ENCODE measurements around the gene OSBPL8.

DNA sequence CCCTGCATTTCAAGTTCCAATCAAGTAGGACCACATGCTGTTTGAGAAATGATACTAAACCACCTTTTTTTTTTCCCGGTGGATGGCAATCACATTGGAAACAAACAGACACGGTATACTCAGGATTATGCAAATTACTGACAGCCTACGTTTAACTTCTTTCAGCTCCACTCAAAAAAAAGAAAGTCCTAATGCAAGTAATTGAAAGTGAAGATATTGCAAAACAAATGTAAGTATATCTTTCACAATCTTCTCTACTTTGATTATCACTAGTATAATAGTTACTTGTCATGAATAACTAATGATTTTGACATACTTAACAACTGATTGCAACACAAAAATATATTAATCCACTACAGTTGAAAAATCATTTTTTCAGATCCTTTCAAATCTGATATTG is 2.6 kb upstream of the OSBPL8 start:
- TF ChIP-seq POLR2A (IDR thresholded peaks at IDR 0.05; ENCODE audit: control extremely low read depth in 1 of 2, low read depth in 2 of 2, low read length in 2 of 2) = no peak
- TF ChIP-seq, protein P1, sequence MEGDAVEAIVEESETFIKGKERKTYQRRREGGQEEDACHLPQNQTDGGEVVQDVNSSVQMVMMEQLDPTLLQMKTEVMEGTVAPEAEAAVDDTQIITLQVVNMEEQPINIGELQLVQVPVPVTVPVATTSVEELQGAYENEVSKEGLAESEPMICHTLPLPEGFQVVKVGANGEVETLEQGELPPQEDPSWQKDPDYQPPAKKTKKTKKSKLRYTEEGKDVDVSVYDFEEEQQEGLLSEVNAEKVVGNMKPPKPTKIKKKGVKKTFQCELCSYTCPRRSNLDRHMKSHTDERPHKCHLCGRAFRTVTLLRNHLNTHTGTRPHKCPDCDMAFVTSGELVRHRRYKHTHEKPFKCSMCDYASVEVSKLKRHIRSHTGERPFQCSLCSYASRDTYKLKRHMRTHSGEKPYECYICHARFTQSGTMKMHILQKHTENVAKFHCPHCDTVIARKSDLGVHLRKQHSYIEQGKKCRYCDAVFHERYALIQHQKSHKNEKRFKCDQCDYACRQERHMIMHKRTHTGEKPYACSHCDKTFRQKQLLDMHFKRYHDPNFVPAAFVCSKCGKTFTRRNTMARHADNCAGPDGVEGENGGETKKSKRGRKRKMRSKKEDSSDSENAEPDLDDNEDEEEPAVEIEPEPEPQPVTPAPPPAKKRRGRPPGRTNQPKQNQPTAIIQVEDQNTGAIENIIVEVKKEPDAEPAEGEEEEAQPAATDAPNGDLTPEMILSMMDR (IDR thresholded peaks at IDR 0.05; ENCODE audit: control extremely low read depth in 1 of 3, insufficient read depth in 1 of 3, low read depth in 1 of 3, low read length in 3 of 3) = no peak
- no peak for TF ChIP-seq ZNF274 (IDR thresholded peaks at IDR 0.05; ENCODE audit: borderline replicate concordance, extremely low read depth, low read length)
- no peak for TF ChIP-seq POLR2AphosphoS5 (IDR thresholded peaks at IDR 0.05; ENCODE audit: low read depth, low read length)
- TF ChIP-seq, protein P2, sequence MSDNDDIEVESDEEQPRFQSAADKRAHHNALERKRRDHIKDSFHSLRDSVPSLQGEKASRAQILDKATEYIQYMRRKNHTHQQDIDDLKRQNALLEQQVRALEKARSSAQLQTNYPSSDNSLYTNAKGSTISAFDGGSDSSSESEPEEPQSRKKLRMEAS (IDR thresholded peaks at IDR 0.05) = no peak
- TF ChIP-seq MAFK (IDR thresholded peaks at IDR 0.05; ENCODE audit: low read depth, low read length) = no peak
- TF ChIP-seq, protein P3, sequence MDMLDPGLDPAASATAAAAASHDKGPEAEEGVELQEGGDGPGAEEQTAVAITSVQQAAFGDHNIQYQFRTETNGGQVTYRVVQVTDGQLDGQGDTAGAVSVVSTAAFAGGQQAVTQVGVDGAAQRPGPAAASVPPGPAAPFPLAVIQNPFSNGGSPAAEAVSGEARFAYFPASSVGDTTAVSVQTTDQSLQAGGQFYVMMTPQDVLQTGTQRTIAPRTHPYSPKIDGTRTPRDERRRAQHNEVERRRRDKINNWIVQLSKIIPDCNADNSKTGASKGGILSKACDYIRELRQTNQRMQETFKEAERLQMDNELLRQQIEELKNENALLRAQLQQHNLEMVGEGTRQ (IDR thresholded peaks at IDR 0.05; ENCODE audit: low read length) = no peak

Measured in H1 (cell line).